ENCODE data around the gene LRRC17. TPM values are rescaled to one million over a fixed set of nuclear protein-coding genes. Genes with fewer than 3 reads are reported as not detected.

Gene LRRC17
- total RNA-seq, 2 donors from 2014 or later, result 0.14 to 0.81 TPM

GRCh38 chr7:102914585-102914984, 1.8 kb downstream of the LRRC17 start:
- Mint-ChIP-seq H3K4me3 (no peak overlapping the region), H3K9me3 (no peaks in the 10 kb centered on the region), H3K27me3 (no peaks in the 10 kb centered on the region), H3K27ac (no peak overlapping the region), H3K36me3 (no peaks in the 10 kb centered on the region), H3K4me1 (ENCODE audit: low read depth in 2 of 2) (no peaks in the 10 kb centered on the region)
- no peak for DNase-seq (ENCODE audit: low spot score)
- no peak for ATAC-seq

- H3K9me3 Mint-ChIP-seq, result no peaks in the 10 kb centered on the region
These were observed 3.6 kb downstream of the LRRC17 start for GRCh38 chr7:102916426-102916825.

GRCh38 chr7:102916881-102917280, 4.1 kb downstream of the LRRC17 start:
- no peak overlapping the region for H3K4me3 Mint-ChIP-seq
- no peaks in the 10 kb centered on the region for H3K9me3 Mint-ChIP-seq
- no peaks in the 10 kb centered on the region for H3K27me3 Mint-ChIP-seq

More at GRCh38 chr7:102916426-102916825, 3.6 kb downstream of the LRRC17 start:
- no peak for DNase-seq (ENCODE audit: low spot score)
- ATAC-seq, result no peak
- H3K36me3 Mint-ChIP-seq, result no peaks in the 10 kb centered on the region
- no peaks in the 10 kb centered on the region for H3K27me3 Mint-ChIP-seq
- H3K27ac Mint-ChIP-seq, result no peak overlapping the region
- H3K4me1 Mint-ChIP-seq (ENCODE audit: low read depth in 2 of 2), result no peaks in the 10 kb centered on the region
- no peak overlapping the region for H3K4me3 Mint-ChIP-seq

GRCh38 chr7:102917436-102918353, 4.9 kb downstream of the LRRC17 start:
- H3K4me1 Mint-ChIP-seq (ENCODE audit: low read depth in 2 of 2), result no peaks in the 10 kb centered on the region
- ATAC-seq (no peak), DNase-seq (ENCODE audit: low spot score) (no peak)
- no peak overlapping the region for H3K27ac Mint-ChIP-seq
- H3K9me3 Mint-ChIP-seq, result no peaks in the 10 kb centered on the region
- H3K4me3 Mint-ChIP-seq, result no peak overlapping the region
- no peaks in the 10 kb centered on the region for H3K27me3 Mint-ChIP-seq
- no peaks in the 10 kb centered on the region for H3K36me3 Mint-ChIP-seq

More at GRCh38 chr7:102916881-102917280, 4.1 kb downstream of the LRRC17 start:
- H3K4me1 Mint-ChIP-seq (ENCODE audit: low read depth in 2 of 2), result no peaks in the 10 kb centered on the region
- ATAC-seq (no peak), DNase-seq (ENCODE audit: low spot score) (no peak)
- H3K36me3 Mint-ChIP-seq, result no peaks in the 10 kb centered on the region
- no peak overlapping the region for H3K27ac Mint-ChIP-seq

GRCh38 chr7:102918845-102919244, 6.0 kb downstream of the LRRC17 start:
- Mint-ChIP-seq H3K4me3 (no peak overlapping the region), H3K27me3 (no peaks in the 10 kb centered on the region), H3K9me3 (no peaks in the 10 kb centered on the region), H3K4me1 (ENCODE audit: low read depth in 2 of 2) (no peaks in the 10 kb centered on the region), H3K36me3 (no peaks in the 10 kb centered on the region), H3K27ac (no peak overlapping the region)
- ATAC-seq (no peak), DNase-seq (ENCODE audit: low spot score) (no peak)

GRCh38 chr7:102925976-102926782, 13.4 kb downstream of the LRRC17 start:
- no peak overlapping the region for H3K4me3 Mint-ChIP-seq
- H3K27ac Mint-ChIP-seq, result no peak overlapping the region
- H3K9me3 Mint-ChIP-seq, result no peaks in the 10 kb centered on the region
- no peaks in the 10 kb centered on the region for H3K36me3 Mint-ChIP-seq
- peaks cover 7 to 10% of the 10 kb centered on the region in 2 donors for H3K27me3 Mint-ChIP-seq
- ATAC-seq, result no peak
- no peaks in the 10 kb centered on the region for H3K4me1 Mint-ChIP-seq (ENCODE audit: low read depth in 2 of 2)
- DNase-seq (ENCODE audit: low spot score), result no peak

- no peak for DNase-seq (ENCODE audit: low spot score)
- no peaks in the 10 kb centered on the region for H3K9me3 Mint-ChIP-seq
- no peaks in the 10 kb centered on the region for H3K4me1 Mint-ChIP-seq (ENCODE audit: low read depth in 2 of 2)
- no peaks in the 10 kb centered on the region for H3K36me3 Mint-ChIP-seq
- no peak overlapping the region for H3K4me3 Mint-ChIP-seq
- no peak overlapping the region for H3K27ac Mint-ChIP-seq
- no peak for ATAC-seq
- H3K27me3 Mint-ChIP-seq, result peaks cover 7 to 10% of the 10 kb centered on the region in 2 donors
These were observed 14.0 kb downstream of the LRRC17 start for GRCh38 chr7:102926783-102927140.

- Mint-ChIP-seq H3K27me3 (peaks cover 7 to 10% of the 10 kb centered on the region in 2 donors), H3K4me3 (no peak overlapping the region), H3K4me1 (ENCODE audit: low read depth in 2 of 2) (no peaks in the 10 kb centered on the region), H3K27ac (no peak overlapping the region), H3K9me3 (no peaks in the 10 kb centered on the region), H3K36me3 (no peaks in the 10 kb centered on the region)
- ATAC-seq (no peak), DNase-seq (ENCODE audit: low spot score) (no peak)
These were observed 14.6 kb downstream of the LRRC17 start for GRCh38 chr7:102927312-102927933.

- no peak for ATAC-seq
- H3K4me3 Mint-ChIP-seq, result no peak overlapping the region
- H3K36me3 Mint-ChIP-seq, result no peaks in the 10 kb centered on the region
- DNase-seq (ENCODE audit: low spot score), result no peak
- no peaks in the 10 kb centered on the region for H3K4me1 Mint-ChIP-seq (ENCODE audit: low read depth in 2 of 2)
- H3K27ac Mint-ChIP-seq, result no peak overlapping the region
- H3K9me3 Mint-ChIP-seq, result no peaks in the 10 kb centered on the region
- peaks cover 6 to 10% of the 10 kb centered on the region in 2 donors for H3K27me3 Mint-ChIP-seq
These were observed 19.0 kb downstream of the LRRC17 start for GRCh38 chr7:102931757-102932156.

GRCh38 chr7:102933763-102934162, 21.0 kb downstream of the LRRC17 start:
- no peak overlapping the region for H3K4me3 Mint-ChIP-seq
- peaks cover 4 to 5% of the 10 kb centered on the region in 2 donors for H3K27me3 Mint-ChIP-seq
- no peaks in the 10 kb centered on the region for H3K36me3 Mint-ChIP-seq
- ATAC-seq, result no peak
- no peaks in the 10 kb centered on the region for H3K9me3 Mint-ChIP-seq
- DNase-seq (ENCODE audit: low spot score), result no peak
- H3K27ac Mint-ChIP-seq, result no peak overlapping the region
- no peaks in the 10 kb centered on the region for H3K4me1 Mint-ChIP-seq (ENCODE audit: low read depth in 2 of 2)

- Mint-ChIP-seq H3K4me3 (no peak overlapping the region), H3K36me3 (no peaks in the 10 kb centered on the region), H3K9me3 (no peaks in the 10 kb centered on the region), H3K4me1 (ENCODE audit: low read depth in 2 of 2) (no peaks in the 10 kb centered on the region), H3K27ac (no peak overlapping the region), H3K27me3 (peaks cover 0 to under 1% of the 10 kb centered on the region in 2 donors)
- ATAC-seq, result no peak
- DNase-seq (ENCODE audit: low spot score), result no peak
These were observed 21.4 kb downstream of the LRRC17 start for GRCh38 chr7:102934239-102934638.

GRCh38 chr7:102934701-102935100, 21.9 kb downstream of the LRRC17 start:
- no peak for ATAC-seq
- Mint-ChIP-seq H3K36me3 (no peaks in the 10 kb centered on the region), H3K27ac (no peak overlapping the region), H3K4me3 (no peak overlapping the region), H3K27me3 (no peaks in the 10 kb centered on the region), H3K9me3 (no peaks in the 10 kb centered on the region), H3K4me1 (ENCODE audit: low read depth in 2 of 2) (no peaks in the 10 kb centered on the region)
- DNase-seq (ENCODE audit: low spot score), result no peak

GRCh38 chr7:102935450-102936115, 22.8 kb downstream of the LRRC17 start:
- Mint-ChIP-seq H3K4me1 (ENCODE audit: low read depth in 2 of 2) (no peaks in the 10 kb centered on the region), H3K9me3 (no peaks in the 10 kb centered on the region), H3K4me3 (no peak overlapping the region), H3K36me3 (no peaks in the 10 kb centered on the region), H3K27me3 (no peaks in the 10 kb centered on the region), H3K27ac (no peak overlapping the region)
- ATAC-seq (no peak), DNase-seq (ENCODE audit: low spot score) (no peak)

All from natural killer cell treated with Interleukin-12 subunit alpha and Interleukin-12 subunit beta and Interleukin-15 and Interleukin-18, amount 100 ng/mL, for 72 hours (primary cell).